Activated T-helper 2 cell treated with anti-CD3 and anti-CD28 coated beads, Interferon-gamma antibody, Interleukin-2, Interleukin-4, amounts not matched to agents 10 μg/mL and 5 μg/mL and 100 μg/mL, durations not matched to agents 14 hours and 24 hours and 36 hours (primary cell): Measurements from ENCODE around the gene CCL16. TPM values are rescaled to one million over a fixed set of nuclear protein-coding genes. Genes with fewer than 3 reads are reported as not detected.

Experiments
- total RNA-seq: library from RNA; stranded (reverse); gene quantifications from 2 replicates; pipeline ENCODE4 v1.2.3, GENCODE V29; 2022

Gene CCL16
- total RNA-seq, 1 donor from 2014 or later: not detected

Other genes with a start within 250 kb of the CCL16 start
- gene RASL10B, start 249.9 kb downstream of the CCL16 start, total RNA-seq: 0.94 and 1.2 TPM in 2 replicates
- not detected in 2 replicates for gene GAS2L2, start 228.3 kb downstream of the CCL16 start, total RNA-seq
- gene C17orf50, start 220.6 kb downstream of the CCL16 start, total RNA-seq: not detected in 2 replicates
- gene MMP28, start 185.9 kb downstream of the CCL16 start, total RNA-seq: not detected in 2 replicates
- 315 and 321 TPM in 2 replicates for gene TAF15, start 172.0 kb downstream of the CCL16 start, total RNA-seq
- gene HEATR9, start 112.6 kb downstream of the CCL16 start, total RNA-seq: 0.14 and 0.16 TPM in 2 replicates
- gene CCL5, start 101.1 kb downstream of the CCL16 start, total RNA-seq: 28.1 and 28.9 TPM in 2 replicates
- gene RDM1, start 50.7 kb downstream of the CCL16 start, total RNA-seq: 4.5 and 5.3 TPM in 2 replicates
- not detected in 2 replicates for gene LYZL6, start 37.8 kb downstream of the CCL16 start, total RNA-seq
- gene CCL14, start 5.2 kb upstream of the CCL16 start, total RNA-seq: not detected in 2 replicates
- gene CCL15, start 20.1 kb upstream of the CCL16 start, total RNA-seq: not detected in 2 replicates
- not detected in 2 replicates for gene CCL23, start 36.5 kb upstream of the CCL16 start, total RNA-seq
- gene CCL18, start 82.8 kb upstream of the CCL16 start, total RNA-seq: not detected in 2 replicates
- gene CCL3, start 108.6 kb upstream of the CCL16 start, total RNA-seq: 218 and 222 TPM in 2 replicates
- 136 and 150 TPM in 2 replicates for gene CCL4, start 122.3 kb upstream of the CCL16 start, total RNA-seq
- 10.0 and 10.8 TPM in 2 replicates for gene TBC1D3B, start 195.1 kb upstream of the CCL16 start, total RNA-seq
- gene CCL3L1, start 215.3 kb upstream of the CCL16 start, total RNA-seq: 1.6 and 1.8 TPM in 2 replicates
- gene CCL4L2, start 229.6 kb upstream of the CCL16 start, total RNA-seq: 1.3 and 1.9 TPM in 2 replicates